ENCODE measurements around the gene KLHL22. TPM values are rescaled to one million over a fixed set of nuclear protein-coding genes. Genes with fewer than 3 reads are reported as not detected.

Gene KLHL22
- total and polyA plus RNA-seq, 2 of the 8 experiments (the other 6 are each of a cell fraction or from before 2014, with no cell fraction given) = 9.4 to 16.2 TPM

DNA sequence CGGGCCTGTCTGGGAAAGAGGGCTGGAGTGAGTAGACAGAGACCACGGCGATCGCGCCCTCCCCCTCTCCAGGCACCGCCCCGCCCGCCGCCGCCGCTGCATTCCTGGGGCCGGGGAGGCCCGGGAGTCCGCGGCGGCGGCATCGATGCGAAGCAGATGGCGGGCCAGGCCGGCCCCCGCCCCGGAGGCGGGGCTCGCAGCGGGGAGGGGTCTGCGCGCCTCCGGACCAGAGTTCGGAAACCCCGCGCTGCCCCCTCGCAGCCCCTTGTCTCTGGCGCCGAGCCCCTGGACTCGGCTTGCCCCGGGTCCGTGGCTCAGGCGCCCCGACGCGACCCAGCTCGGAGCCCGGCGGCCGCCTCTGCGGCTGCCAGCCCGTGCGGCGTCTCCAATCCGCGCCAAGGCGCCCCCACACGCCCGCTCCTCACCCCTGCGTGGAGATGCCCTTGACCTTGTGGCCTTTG is 59.3 kb downstream of the KLHL22 start:
- H3K14ac ChIP-seq (ENCODE audit: insufficient read length) = no peak overlapping the region
- peaks cover 0 to 3% (median 0%) of the 10 kb centered on the region in 4 experiments; a peak in 1 of 8 replicates for H3K36me3 ChIP-seq (ENCODE audit: control insufficient read depth in 2 of 4, insufficient read depth in 4 of 4, low read length in 3 of 4)
- H3K23ac ChIP-seq (ENCODE audit: insufficient read length) = no peak overlapping the region
- no peak overlapping the region for H2AK5ac ChIP-seq (ENCODE audit: low read depth, low read length)
- H4K5ac ChIP-seq (ENCODE audit: insufficient read length, low read depth, low read length) = no peak overlapping the region
- no peak overlapping the region for H4K91ac ChIP-seq (replicated peaks; ENCODE audit: insufficient read length, low read length)
- no peak overlapping the region for H2BK20ac ChIP-seq (ENCODE audit: low read length)
- H3K23me2 ChIP-seq (ENCODE audit: low read depth, low read length) = peaks cover 17% of the 10 kb centered on the region; the same call in 1 of the 2 replicates
- no peak overlapping the region for H3K18ac ChIP-seq (ENCODE audit: extremely low read depth, low read length)
- ChIA-PET POLR2A (ENCODE audit: partially characterized antibody) (interaction anchor here (0.8 to 1.5 kb wide), 2 partner anchors 11 to 12 kb away, joined by 3 to 4 read pairs; no protein-coding TSS in a partner anchor), CTCF (ENCODE audit: partially characterized antibody) (interaction anchor here (0.8 kb wide), 1 partner anchor 30 kb away, joined by 4 read pairs; no protein-coding TSS in a partner anchor)
- H3K56ac ChIP-seq (replicated peaks; ENCODE audit: insufficient read length, low read depth, low read length) = no peak overlapping the region
- peaks cover 2% of the 10 kb centered on the region; the same call in 1 of the 2 replicates for H3K79me1 ChIP-seq (ENCODE audit: low read depth, low read length)
- no peak overlapping the region for H2BK120ac ChIP-seq (replicated peaks; ENCODE audit: low read depth, low read length)
- no peak overlapping the region for H2BK12ac ChIP-seq (ENCODE audit: low read depth, low read length)
- peak overlapping the region; percentile 44 to 78 (median 52) for H3K4me3 ChIP-seq (ENCODE audit: extremely low read depth in 1 of 4, insufficient read depth in 2 of 4, low read depth in 3 of 4, low read length in 4 of 4)
- no peaks in the 10 kb centered on the region for H3K79me2 ChIP-seq (ENCODE audit: control insufficient read depth in 1 of 2, insufficient read depth in 2 of 2, low read length in 2 of 2)
- H2BK15ac ChIP-seq (ENCODE audit: low read length) = no peak overlapping the region
- no peak overlapping the region for H2BK5ac ChIP-seq (ENCODE audit: low read depth, low read length)
- H4K20me1 ChIP-seq (replicated peaks in 1 of 2; ENCODE audit: control insufficient read depth in 1 of 2, insufficient read depth in 2 of 2, low read length in 2 of 2) = peaks cover 16 to 33% of the 10 kb centered on the region in 2 experiments
- H2AFZ ChIP-seq (ENCODE audit: low read length) = no peak overlapping the region
- H3K27ac ChIP-seq (ENCODE audit: low read depth, low read length) = no peak overlapping the region
- peaks cover 0 to 16% (median 7%) of the 10 kb centered on the region in 4 experiments; a peak in 5 of 7 replicates for H3K4me1 ChIP-seq (replicated peaks in 1 of 4; ENCODE audit: control insufficient read depth in 3 of 4, insufficient read depth in 4 of 4, low read length in 3 of 4)
- H3K4me2 ChIP-seq (ENCODE audit: insufficient read depth in 1 of 2, low read depth in 2 of 2, low read length in 2 of 2) = peak overlapping the region; percentile 86 to 90
- 2% methylated on average over 28 of the region's 56 CpGs; no CpG with 5 or more reads in 1 of the 2 experiments for WGBS, 2 experiments (ENCODE audit: extremely low coverage in 1 of 2, insufficient coverage in 1 of 2, insufficient read length in 1 of 2, insufficient replicate concordance in 2 of 2, low coverage in 1 of 2, low lambda C conversion rate in 2 of 2, missing lambda C conversion rate in 1 of 2)
- no peaks in the 10 kb centered on the region for H3K9me3 ChIP-seq (ENCODE audit: insufficient read depth in 2 of 2, low read depth in 1 of 2, low read length in 1 of 2)
- H3K27me3 ChIP-seq (replicated peaks in 1 of 4; ENCODE audit: control insufficient read depth in 3 of 4, extremely low read depth in 1 of 4, insufficient read depth in 3 of 4, low read length in 3 of 4) = peaks cover 20 to 76% (median 63%) of the 10 kb centered on the region in 4 experiments
- peak in 1 of 2 experiments; percentile 72 for DNase-seq (ENCODE audit: low read depth in 1 of 2, low spot score in 2 of 2)
- no peak overlapping the region for H4K8ac ChIP-seq (ENCODE audit: extremely low read depth, insufficient read depth, low read length)
- no peak overlapping the region for H3K4ac ChIP-seq (replicated peaks; ENCODE audit: insufficient read length, low read depth, low read length)
- FAIRE-seq = no peak
- H3K9ac ChIP-seq (replicated peaks in 1 of 4; ENCODE audit: extremely low read depth in 1 of 4, low read depth in 3 of 4, low read length in 3 of 4) = no peak overlapping the region
- no peak for TF ChIP-seq RXRA (IDR thresholded peaks at IDR 0.05; ENCODE audit: insufficient read depth, low read depth, low read length)
- TF ChIP-seq, protein P1, sequence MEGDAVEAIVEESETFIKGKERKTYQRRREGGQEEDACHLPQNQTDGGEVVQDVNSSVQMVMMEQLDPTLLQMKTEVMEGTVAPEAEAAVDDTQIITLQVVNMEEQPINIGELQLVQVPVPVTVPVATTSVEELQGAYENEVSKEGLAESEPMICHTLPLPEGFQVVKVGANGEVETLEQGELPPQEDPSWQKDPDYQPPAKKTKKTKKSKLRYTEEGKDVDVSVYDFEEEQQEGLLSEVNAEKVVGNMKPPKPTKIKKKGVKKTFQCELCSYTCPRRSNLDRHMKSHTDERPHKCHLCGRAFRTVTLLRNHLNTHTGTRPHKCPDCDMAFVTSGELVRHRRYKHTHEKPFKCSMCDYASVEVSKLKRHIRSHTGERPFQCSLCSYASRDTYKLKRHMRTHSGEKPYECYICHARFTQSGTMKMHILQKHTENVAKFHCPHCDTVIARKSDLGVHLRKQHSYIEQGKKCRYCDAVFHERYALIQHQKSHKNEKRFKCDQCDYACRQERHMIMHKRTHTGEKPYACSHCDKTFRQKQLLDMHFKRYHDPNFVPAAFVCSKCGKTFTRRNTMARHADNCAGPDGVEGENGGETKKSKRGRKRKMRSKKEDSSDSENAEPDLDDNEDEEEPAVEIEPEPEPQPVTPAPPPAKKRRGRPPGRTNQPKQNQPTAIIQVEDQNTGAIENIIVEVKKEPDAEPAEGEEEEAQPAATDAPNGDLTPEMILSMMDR (IDR thresholded peaks at IDR 0.05; ENCODE audit: control extremely low read depth in 1 of 3, insufficient read depth in 1 of 3, low read depth in 1 of 3, low read length in 3 of 3) = no peak
- TF ChIP-seq SUZ12 (IDR thresholded peaks at IDR 0.05; ENCODE audit: low read length) = peak; percentile 79
- no peak; a peak in 1 of 4 replicates for TF ChIP-seq HDAC2 (IDR thresholded peaks at IDR 0.05; ENCODE audit: borderline replicate concordance in 1 of 2, low read depth in 2 of 2, low read length in 2 of 2)
- no peak for TF ChIP-seq MAFK (IDR thresholded peaks at IDR 0.05; ENCODE audit: low read depth, low read length)
- TF ChIP-seq POLR2AphosphoS5 (IDR thresholded peaks at IDR 0.05; ENCODE audit: low read depth, low read length) = no peak
- no peak for TF ChIP-seq RAD21 (IDR thresholded peaks at IDR 0.05 in 1 of 2, conservative IDR thresholded peaks at IDR 0.05 in 1 of 2; ENCODE audit: low read depth in 2 of 2, low read length in 2 of 2)
- TF ChIP-seq NANOG (IDR thresholded peaks at IDR 0.05; ENCODE audit: insufficient read depth, low read depth, low read length, poor library complexity, severe bottlenecking) = no peak
- no peak for TF ChIP-seq GTF2F1 (IDR thresholded peaks at IDR 0.05; ENCODE audit: borderline replicate concordance, low read depth, low read length)

Measured in H1 (cell line).